Middle frontal gyrus (tissue), 1 donor: Measurements from ENCODE around the gene PLTP.
"Not testable (repeated sequence)": the region's sequence is repeated elsewhere in the genome, so short reads cannot be mapped to it uniquely, and the experiment has no call there.

ENCODE experiments used
- DNase-seq: peaks from one replicate; pipeline ENCODE4 v3.0.0-alpha.2; 2015; ENCODE audit warnings: low spot score; ENCODE audit errors: extremely low spot score

Gene PLTP

GRCh38 chr20:45944965-45945677 lies 33.2 kb upstream of the PLTP start:
- no peak for DNase-seq

- no peak for DNase-seq
Observed at GRCh38 chr20:45944151-45944964, 32.4 kb upstream of the PLTP start.

- no peak for DNase-seq
Observed at GRCh38 chr20:45943613-45944012, 31.7 kb upstream of the PLTP start.

GRCh38 chr20:45940469-45940868 lies 28.5 kb upstream of the PLTP start:
- DNase-seq = no peak

- no peak for DNase-seq
Observed at GRCh38 chr20:45940053-45940452, 28.1 kb upstream of the PLTP start.

- no peak for DNase-seq
Observed at GRCh38 chr20:45938727-45939438, 26.9 kb upstream of the PLTP start.

- no peak for DNase-seq
Observed at GRCh38 chr20:45937765-45938164, 25.8 kb upstream of the PLTP start.

GRCh38 chr20:45935416-45936046 lies 23.6 kb upstream of the PLTP start:
- DNase-seq = peak; percentile 16

- peak; percentile 95 for DNase-seq
Observed at GRCh38 chr20:45934586-45935415, 22.8 kb upstream of the PLTP start, which contains the start of gene PCIF1. PCIF1 (plus strand) TSS chr20:45934683; CDS start chr20:45939000, 4,317 bp downstream.

- peak; percentile 59 for DNase-seq
Observed at GRCh38 chr20:45934046-45934585, 22.2 kb upstream of the PLTP start.

GRCh38 chr20:45933266-45934045 lies 21.5 kb upstream of the PLTP start:
- DNase-seq = peak; percentile 46

GRCh38 chr20:45931680-45932079 lies 19.7 kb upstream of the PLTP start:
- not testable (repeated sequence) for DNase-seq

- no peak for DNase-seq
Observed at GRCh38 chr20:45927071-45927878, 15.3 kb upstream of the PLTP start.

GRCh38 chr20:45926731-45927070 lies 14.7 kb upstream of the PLTP start:
- DNase-seq = no peak

GRCh38 chr20:45925821-45926506 lies 14.0 kb upstream of the PLTP start:
- no peak for DNase-seq

- peak; percentile 31 for DNase-seq
Observed at GRCh38 chr20:45924391-45925261, 12.7 kb upstream of the PLTP start.
